ENCODE measurements around the gene ACADM.

The ACADM gene

DNA sequence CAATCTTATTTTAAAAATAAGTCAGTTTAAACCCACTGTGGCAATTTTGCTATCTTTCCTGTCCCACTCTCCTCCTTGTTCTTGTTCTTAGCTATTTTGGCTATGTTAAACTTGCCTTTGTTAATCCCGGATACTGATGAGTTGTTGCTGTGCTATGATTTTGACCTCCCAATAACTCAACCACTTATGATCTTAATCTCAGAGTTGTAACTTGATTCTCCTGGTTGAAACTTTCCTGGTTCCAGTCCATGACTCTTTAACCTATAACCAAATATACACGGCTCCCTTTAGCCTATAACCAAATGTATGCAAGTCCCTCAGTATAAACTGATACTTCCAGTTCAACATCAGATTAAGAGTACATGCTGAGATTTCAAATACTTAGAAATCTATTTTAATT, 15.6 kb upstream of the ACADM start:
- H3K27ac ChIP-seq (ENCODE audit: low read length) = no peak overlapping the region
- no peak overlapping the region for H3K4me2 ChIP-seq (ENCODE audit: low read depth, low read length)
- H3K36me3 ChIP-seq (replicated peaks; ENCODE audit: insufficient read depth, low read length) = no peaks in the 10 kb centered on the region
- H3K9me3 ChIP-seq (replicated peaks; ENCODE audit: insufficient read depth, low read length) = no peaks in the 10 kb centered on the region
- no peaks in the 10 kb centered on the region for H3K27me3 ChIP-seq (replicated peaks; ENCODE audit: insufficient read depth, low read length)
- no peak overlapping the region for H2AFZ ChIP-seq (ENCODE audit: low read length)
- no peaks in the 10 kb centered on the region for H4K20me1 ChIP-seq (ENCODE audit: insufficient read depth, low read length)
- no peak for DNase-seq
- H3F3A ChIP-seq (ENCODE audit: insufficient read depth, low read length) = no peaks in the 10 kb centered on the region
- H3K4me3 ChIP-seq (ENCODE audit: low read length) = no peak overlapping the region
- H3K4me1 ChIP-seq (ENCODE audit: low read length) = no peaks in the 10 kb centered on the region
- H3K79me2 ChIP-seq (ENCODE audit: low read length) = no peaks in the 10 kb centered on the region
- no peak overlapping the region for H3K9ac ChIP-seq (ENCODE audit: low read length)
- H3K9me2 ChIP-seq (replicated peaks; ENCODE audit: insufficient read depth, low read length) = no peaks in the 10 kb centered on the region
- TF ChIP-seq EZH2 (optimal IDR thresholded peaks at IDR 0.05; ENCODE audit: low read depth, low read length) (no peak), EZH2phosphoT487 (IDR thresholded peaks at IDR 0.05; ENCODE audit: low read length) (no peak)
- TF ChIP-seq, protein P1, sequence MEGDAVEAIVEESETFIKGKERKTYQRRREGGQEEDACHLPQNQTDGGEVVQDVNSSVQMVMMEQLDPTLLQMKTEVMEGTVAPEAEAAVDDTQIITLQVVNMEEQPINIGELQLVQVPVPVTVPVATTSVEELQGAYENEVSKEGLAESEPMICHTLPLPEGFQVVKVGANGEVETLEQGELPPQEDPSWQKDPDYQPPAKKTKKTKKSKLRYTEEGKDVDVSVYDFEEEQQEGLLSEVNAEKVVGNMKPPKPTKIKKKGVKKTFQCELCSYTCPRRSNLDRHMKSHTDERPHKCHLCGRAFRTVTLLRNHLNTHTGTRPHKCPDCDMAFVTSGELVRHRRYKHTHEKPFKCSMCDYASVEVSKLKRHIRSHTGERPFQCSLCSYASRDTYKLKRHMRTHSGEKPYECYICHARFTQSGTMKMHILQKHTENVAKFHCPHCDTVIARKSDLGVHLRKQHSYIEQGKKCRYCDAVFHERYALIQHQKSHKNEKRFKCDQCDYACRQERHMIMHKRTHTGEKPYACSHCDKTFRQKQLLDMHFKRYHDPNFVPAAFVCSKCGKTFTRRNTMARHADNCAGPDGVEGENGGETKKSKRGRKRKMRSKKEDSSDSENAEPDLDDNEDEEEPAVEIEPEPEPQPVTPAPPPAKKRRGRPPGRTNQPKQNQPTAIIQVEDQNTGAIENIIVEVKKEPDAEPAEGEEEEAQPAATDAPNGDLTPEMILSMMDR (IDR thresholded peaks at IDR 0.05; ENCODE audit: low read length) = no peak

DNA sequence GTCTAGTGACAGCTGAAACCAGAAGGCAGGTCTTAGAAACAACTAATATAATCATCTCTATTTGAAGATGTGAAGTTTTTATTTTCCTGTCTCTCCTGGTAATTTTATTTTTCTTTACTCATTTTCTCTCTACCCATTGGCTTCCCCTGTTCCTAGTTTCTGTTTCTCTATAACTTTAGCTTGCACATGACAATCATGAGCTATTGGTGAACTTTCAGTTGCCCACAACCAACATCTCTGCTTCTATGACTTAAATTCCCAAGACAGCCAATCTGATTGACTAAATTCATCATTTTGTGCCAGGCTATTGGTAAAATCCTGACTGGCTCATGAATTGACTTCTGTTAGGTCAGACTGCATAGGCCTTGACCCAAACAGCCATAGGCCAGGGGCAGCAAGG, 13.7 kb upstream of the ACADM start:
- H3K79me2 ChIP-seq (ENCODE audit: low read length) = no peaks in the 10 kb centered on the region
- TF ChIP-seq EZH2 (optimal IDR thresholded peaks at IDR 0.05; ENCODE audit: low read depth, low read length) (no peak), EZH2phosphoT487 (IDR thresholded peaks at IDR 0.05; ENCODE audit: low read length) (no peak)
- TF ChIP-seq, protein P1 (IDR thresholded peaks at IDR 0.05; ENCODE audit: low read length) = no peak

DNA sequence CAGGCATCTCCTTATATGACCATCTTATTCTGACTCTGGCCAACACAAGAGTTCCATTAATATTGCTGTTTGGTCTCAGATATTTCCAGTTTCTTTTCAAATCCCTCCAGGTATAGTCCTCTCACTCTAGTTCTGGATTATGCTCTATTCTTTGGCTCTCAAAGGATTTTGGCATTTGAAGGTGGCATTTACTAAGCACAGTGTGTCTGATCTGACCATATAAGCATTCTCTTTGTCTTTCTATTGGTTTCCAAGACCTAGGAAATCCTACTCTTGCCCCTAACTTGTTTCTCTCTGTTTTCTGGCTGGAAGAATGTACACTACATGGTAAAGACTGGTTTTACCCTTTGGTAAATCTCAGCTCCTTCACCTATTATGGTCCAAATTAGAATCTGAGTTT, 12.7 kb upstream of the ACADM start:
- Histone ChIP-seq H4K20me1 (ENCODE audit: insufficient read depth, low read length) (no peaks in the 10 kb centered on the region), H3F3A (ENCODE audit: insufficient read depth, low read length) (no peaks in the 10 kb centered on the region), H3K9ac (ENCODE audit: low read length) (no peak overlapping the region), H3K4me2 (ENCODE audit: low read depth, low read length) (no peak overlapping the region), H2AFZ (ENCODE audit: low read length) (no peak overlapping the region), H3K27ac (ENCODE audit: low read length) (no peak overlapping the region), H3K9me2 (replicated peaks; ENCODE audit: insufficient read depth, low read length) (no peaks in the 10 kb centered on the region), H3K36me3 (replicated peaks; ENCODE audit: insufficient read depth, low read length) (no peaks in the 10 kb centered on the region), H3K4me1 (ENCODE audit: low read length) (no peaks in the 10 kb centered on the region), H3K9me3 (replicated peaks; ENCODE audit: insufficient read depth, low read length) (no peaks in the 10 kb centered on the region), H3K79me2 (ENCODE audit: low read length) (no peaks in the 10 kb centered on the region), H3K27me3 (replicated peaks; ENCODE audit: insufficient read depth, low read length) (no peaks in the 10 kb centered on the region), H3K4me3 (ENCODE audit: low read length) (no peak overlapping the region)
- no peak for TF ChIP-seq EZH2 (optimal IDR thresholded peaks at IDR 0.05; ENCODE audit: low read depth, low read length)
- TF ChIP-seq EZH2phosphoT487 (IDR thresholded peaks at IDR 0.05; ENCODE audit: low read length) = no peak
- TF ChIP-seq, protein P1 (IDR thresholded peaks at IDR 0.05; ENCODE audit: low read length) = no peak
- DNase-seq = no peak

More for the DNA sequence above, 13.7 kb upstream of the ACADM start:
- Histone ChIP-seq H3K9me3 (replicated peaks; ENCODE audit: insufficient read depth, low read length) (no peaks in the 10 kb centered on the region), H4K20me1 (ENCODE audit: insufficient read depth, low read length) (no peaks in the 10 kb centered on the region), H3K27ac (ENCODE audit: low read length) (no peak overlapping the region), H3K4me1 (ENCODE audit: low read length) (no peaks in the 10 kb centered on the region), H3F3A (ENCODE audit: insufficient read depth, low read length) (no peaks in the 10 kb centered on the region), H3K9ac (ENCODE audit: low read length) (no peak overlapping the region), H3K27me3 (replicated peaks; ENCODE audit: insufficient read depth, low read length) (no peaks in the 10 kb centered on the region), H3K9me2 (replicated peaks; ENCODE audit: insufficient read depth, low read length) (no peaks in the 10 kb centered on the region), H3K4me2 (ENCODE audit: low read depth, low read length) (no peak overlapping the region), H2AFZ (ENCODE audit: low read length) (no peak overlapping the region), H3K4me3 (ENCODE audit: low read length) (no peak overlapping the region), H3K36me3 (replicated peaks; ENCODE audit: insufficient read depth, low read length) (no peaks in the 10 kb centered on the region)
- no peak for DNase-seq

Measured in MM.1S (cell line).